ENCODE measurements around the gene LRRC3. TPM values are rescaled to one million over a fixed set of nuclear protein-coding genes. Genes with fewer than 3 reads are reported as not detected.
"Not testable (repeated sequence)": the region's sequence is repeated elsewhere in the genome, so short reads cannot be mapped to it uniquely, and the experiment has no call there.

Gene LRRC3
- total and polyA plus RNA-seq, 2 experiments from 2014 or later = 4.1 to 9.5 TPM

GRCh38 chr21:44498280-44499210, 43.2 kb downstream of the LRRC3 start:
- no peaks in the 10 kb centered on the region for H3K27me3 ChIP-seq
- DNase-seq (ENCODE audit: low read depth in 1 of 2, low spot score in 1 of 2) = no peak
- peaks cover 45% of the 10 kb centered on the region for H3K4me1 ChIP-seq (ENCODE audit: low read depth)
- H3K4me3 ChIP-seq = no peak overlapping the region
- no peaks in the 10 kb centered on the region for H3K9me3 ChIP-seq (ENCODE audit: low read depth)
- H3K27ac ChIP-seq = peak overlapping the region; percentile 3
- TF ChIP-seq, protein P1, sequence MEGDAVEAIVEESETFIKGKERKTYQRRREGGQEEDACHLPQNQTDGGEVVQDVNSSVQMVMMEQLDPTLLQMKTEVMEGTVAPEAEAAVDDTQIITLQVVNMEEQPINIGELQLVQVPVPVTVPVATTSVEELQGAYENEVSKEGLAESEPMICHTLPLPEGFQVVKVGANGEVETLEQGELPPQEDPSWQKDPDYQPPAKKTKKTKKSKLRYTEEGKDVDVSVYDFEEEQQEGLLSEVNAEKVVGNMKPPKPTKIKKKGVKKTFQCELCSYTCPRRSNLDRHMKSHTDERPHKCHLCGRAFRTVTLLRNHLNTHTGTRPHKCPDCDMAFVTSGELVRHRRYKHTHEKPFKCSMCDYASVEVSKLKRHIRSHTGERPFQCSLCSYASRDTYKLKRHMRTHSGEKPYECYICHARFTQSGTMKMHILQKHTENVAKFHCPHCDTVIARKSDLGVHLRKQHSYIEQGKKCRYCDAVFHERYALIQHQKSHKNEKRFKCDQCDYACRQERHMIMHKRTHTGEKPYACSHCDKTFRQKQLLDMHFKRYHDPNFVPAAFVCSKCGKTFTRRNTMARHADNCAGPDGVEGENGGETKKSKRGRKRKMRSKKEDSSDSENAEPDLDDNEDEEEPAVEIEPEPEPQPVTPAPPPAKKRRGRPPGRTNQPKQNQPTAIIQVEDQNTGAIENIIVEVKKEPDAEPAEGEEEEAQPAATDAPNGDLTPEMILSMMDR (IDR thresholded peaks at IDR 0.05; ENCODE audit: low read depth, low read length) = no peak
- H3K36me3 ChIP-seq = no peaks in the 10 kb centered on the region

GRCh38 chr21:44499211-44499560, 43.9 kb downstream of the LRRC3 start:
- no peak for DNase-seq (ENCODE audit: low read depth in 1 of 2, low spot score in 1 of 2)
- H3K36me3 ChIP-seq = no peaks in the 10 kb centered on the region
- TF ChIP-seq, protein P1 (IDR thresholded peaks at IDR 0.05; ENCODE audit: low read depth, low read length) = no peak
- H3K27ac ChIP-seq = no peak overlapping the region
- no peaks in the 10 kb centered on the region for H3K9me3 ChIP-seq (ENCODE audit: low read depth)
- H3K4me1 ChIP-seq (ENCODE audit: low read depth) = peaks cover 45% of the 10 kb centered on the region
- H3K4me3 ChIP-seq = no peak overlapping the region
- no peaks in the 10 kb centered on the region for H3K27me3 ChIP-seq

GRCh38 chr21:44499631-44500030, 44.3 kb downstream of the LRRC3 start:
- Histone ChIP-seq H3K27ac (no peak overlapping the region), H3K4me3 (no peak overlapping the region), H3K36me3 (no peaks in the 10 kb centered on the region), H3K27me3 (no peaks in the 10 kb centered on the region), H3K4me1 (ENCODE audit: low read depth) (peaks cover 42% of the 10 kb centered on the region), H3K9me3 (ENCODE audit: low read depth) (no peaks in the 10 kb centered on the region)
- DNase-seq (ENCODE audit: low read depth in 1 of 2, low spot score in 1 of 2) = peak in 1 of 2 donors; percentile 45
- TF ChIP-seq, protein P1 (IDR thresholded peaks at IDR 0.05; ENCODE audit: low read depth, low read length) = no peak

DNA sequence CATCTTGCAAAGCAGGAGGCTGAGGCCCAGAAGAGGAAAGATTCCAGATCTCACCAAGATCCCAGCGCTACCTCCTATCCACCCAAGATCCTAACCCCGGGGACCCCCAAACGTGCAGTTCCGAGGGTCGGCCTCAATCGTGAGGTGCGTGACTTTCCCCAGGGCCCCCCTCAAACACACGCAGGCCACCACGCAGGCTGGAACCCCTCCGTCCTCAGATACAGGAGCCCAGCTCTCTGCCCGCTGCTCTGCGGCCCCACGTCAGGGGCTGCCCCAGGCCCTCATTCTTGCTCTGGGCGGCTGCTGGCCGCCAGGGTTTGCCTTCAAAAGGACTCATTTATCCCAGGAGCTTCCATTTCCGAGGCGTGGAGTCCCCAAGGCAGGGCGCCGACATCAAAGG, 44.8 kb downstream of the LRRC3 start:
- no peaks in the 10 kb centered on the region for H3K9me3 ChIP-seq (ENCODE audit: low read depth)

GRCh38 chr21:44502171-44502958, 47.1 kb downstream of the LRRC3 start:
- no peaks in the 10 kb centered on the region for H3K27me3 ChIP-seq
- H3K27ac ChIP-seq = no peak overlapping the region
- DNase-seq (ENCODE audit: low read depth in 1 of 2, low spot score in 1 of 2) = no peak
- TF ChIP-seq, protein P1 (IDR thresholded peaks at IDR 0.05; ENCODE audit: low read depth, low read length) = no peak
- H3K9me3 ChIP-seq (ENCODE audit: low read depth) = no peaks in the 10 kb centered on the region
- H3K4me1 ChIP-seq (ENCODE audit: low read depth) = peaks cover 29% of the 10 kb centered on the region
- no peak overlapping the region for H3K4me3 ChIP-seq
- H3K36me3 ChIP-seq = no peaks in the 10 kb centered on the region

More for the DNA sequence above, 44.8 kb downstream of the LRRC3 start:
- no peak overlapping the region for H3K27ac ChIP-seq
- no peak overlapping the region for H3K4me3 ChIP-seq
- DNase-seq (ENCODE audit: low read depth in 1 of 2, low spot score in 1 of 2) = no peak
- H3K36me3 ChIP-seq = no peaks in the 10 kb centered on the region
- peaks cover 37% of the 10 kb centered on the region for H3K4me1 ChIP-seq (ENCODE audit: low read depth)
- H3K27me3 ChIP-seq = no peaks in the 10 kb centered on the region
- TF ChIP-seq, protein P1 (IDR thresholded peaks at IDR 0.05; ENCODE audit: low read depth, low read length) = no peak

- not testable (repeated sequence) for H3K9me3 ChIP-seq (ENCODE audit: low read depth); H3K4me3 ChIP-seq; H3K36me3 ChIP-seq; DNase-seq (ENCODE audit: low read depth in 1 of 2, low spot score in 1 of 2); H3K27me3 ChIP-seq; H3K27ac ChIP-seq
- peaks cover 20% of the 10 kb centered on the region for H3K4me1 ChIP-seq (ENCODE audit: low read depth)
These were observed 47.9 kb downstream of the LRRC3 start for GRCh38 chr21:44503006-44503889.

Data from cardiac muscle cell (in vitro differentiated cells and primary cell).